GM21825 (cell line): Measurements from ENCODE around the gene GUCY1A1.

Experiments
- ATAC-seq: cut with Tn5 transposase; IDR thresholded peaks from one replicate; pipeline ENCODE4 v1.9.1; 2021; ENCODE audit warnings: mild to moderate bottlenecking, moderate library complexity; ENCODE audit not compliant: unreplicated experiment

The GUCY1A1 gene

GRCh38 chr4:155734951-155735350 is 68.3 kb downstream of the GUCY1A1 start:
- no peak for ATAC-seq

DNA sequence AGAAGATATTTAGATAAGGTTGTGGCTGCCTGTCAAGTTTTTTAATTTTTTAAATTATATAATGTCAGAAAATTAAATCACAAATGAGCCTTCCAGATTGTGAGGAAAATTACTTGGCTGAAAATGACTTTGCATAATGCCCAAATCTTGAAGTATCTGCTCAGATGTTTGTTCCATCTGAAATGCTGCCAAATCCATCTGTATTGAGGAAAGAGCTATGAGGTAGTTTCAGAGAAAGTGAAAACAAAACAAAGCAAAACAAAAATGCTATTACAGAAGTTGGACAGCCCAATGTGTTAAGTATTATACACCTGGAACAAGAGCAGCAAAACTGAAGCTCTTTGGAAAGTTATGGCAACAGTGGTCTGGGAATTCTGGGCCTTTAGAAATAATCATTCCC is 68.8 kb downstream of the GUCY1A1 start:
- no peak for ATAC-seq

- no peak for ATAC-seq
These were observed 71.9 kb downstream of the GUCY1A1 start for GRCh38 chr4:155738548-155738947.

GRCh38 chr4:155741546-155741945 is 74.9 kb downstream of the GUCY1A1 start:
- no peak for ATAC-seq

DNA sequence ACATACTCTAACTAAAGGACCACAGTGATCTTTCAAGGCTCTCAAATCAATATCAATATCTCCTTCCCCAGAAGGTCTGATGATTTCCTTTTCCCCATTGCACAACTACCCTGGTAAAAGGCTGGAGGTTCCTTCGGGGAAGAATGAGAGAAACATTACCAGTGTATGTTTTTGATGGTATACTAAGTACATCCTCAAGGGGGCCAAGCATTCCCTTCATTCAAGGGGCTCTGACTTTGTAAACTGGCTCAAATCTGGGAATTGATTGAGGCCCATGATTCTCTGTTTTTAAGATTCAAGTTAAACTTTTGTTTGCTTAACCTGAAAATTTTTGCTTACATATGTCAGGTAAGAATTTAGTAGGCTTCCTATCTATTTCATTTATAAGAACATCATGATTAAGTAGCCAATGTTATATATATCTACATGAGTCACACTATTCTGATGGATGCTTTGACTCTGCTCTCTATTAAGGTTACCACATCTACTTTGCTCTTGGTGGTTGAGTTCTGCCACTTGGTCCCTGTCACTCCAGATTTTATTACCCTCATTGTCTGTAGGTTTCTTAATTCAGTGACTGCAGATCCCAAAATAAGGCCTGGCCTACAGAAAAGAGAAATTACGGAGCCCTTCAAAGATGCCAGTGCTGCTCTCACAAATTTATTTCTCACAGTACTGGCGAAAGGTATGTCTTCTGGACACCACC is 75.8 kb downstream of the GUCY1A1 start:
- no peak for ATAC-seq

DNA sequence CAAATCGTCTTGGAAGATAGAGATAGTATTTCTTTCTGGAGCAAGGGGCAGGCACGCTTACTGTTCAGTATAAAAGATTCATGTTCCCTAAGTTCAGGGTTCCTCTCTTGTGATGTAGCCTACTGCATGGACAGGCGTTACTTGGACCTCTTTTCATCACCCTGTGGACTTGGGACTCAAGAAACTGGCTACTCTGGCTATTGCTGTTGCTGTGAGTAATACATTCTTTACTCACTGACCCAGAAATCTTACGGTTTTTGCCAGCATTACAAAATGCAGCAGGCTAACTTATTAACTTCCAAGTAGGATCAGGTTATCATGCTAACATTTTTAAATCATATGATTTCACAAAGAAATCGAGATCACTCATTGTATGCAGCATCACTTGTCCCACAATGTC is 79.3 kb downstream of the GUCY1A1 start:
- no peak for ATAC-seq

DNA sequence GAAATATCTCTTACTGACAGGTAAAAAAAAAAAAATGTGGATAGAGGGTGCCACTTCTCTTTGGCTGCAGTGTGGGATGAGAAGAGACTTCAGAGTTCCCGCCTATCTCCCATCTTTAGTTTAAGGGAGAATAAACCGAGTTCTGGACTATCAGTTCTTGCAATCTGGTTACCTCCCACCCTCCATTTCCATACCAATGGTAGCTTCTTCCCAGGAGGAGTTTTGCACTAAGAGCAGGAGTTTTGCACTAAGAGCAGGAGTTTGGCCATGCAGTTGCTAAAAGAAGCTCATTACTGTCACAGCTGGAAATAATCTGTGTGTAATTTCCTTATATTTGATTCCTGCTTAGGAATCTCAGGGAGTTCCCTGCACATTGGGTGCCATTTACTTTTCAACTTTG is 81.4 kb downstream of the GUCY1A1 start:
- no peak for ATAC-seq

DNA sequence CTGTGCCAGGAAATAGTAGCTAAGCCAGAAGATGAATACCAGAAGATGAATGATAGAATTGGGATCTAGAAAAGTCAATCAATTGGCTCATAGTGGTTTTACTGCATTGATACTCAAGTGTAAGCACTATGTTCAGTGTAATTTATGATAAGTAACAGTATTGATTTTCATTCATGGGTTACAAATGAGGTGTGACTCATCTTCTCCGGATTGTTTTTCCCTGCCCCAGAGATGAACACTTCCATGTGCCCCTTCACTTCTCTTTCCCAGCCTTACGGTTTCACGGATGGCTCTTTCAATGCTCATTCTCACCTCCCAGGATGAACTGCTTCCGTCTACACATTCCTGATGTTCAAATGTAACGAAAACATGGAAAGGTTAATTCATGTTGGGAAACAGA is 82.4 kb downstream of the GUCY1A1 start:
- no peak for ATAC-seq

- ATAC-seq = no peak
These were observed 84.9 kb downstream of the GUCY1A1 start for GRCh38 chr4:155751569-155751968.

- no peak for ATAC-seq
These were observed 91.2 kb downstream of the GUCY1A1 start for GRCh38 chr4:155757745-155758265.

DNA sequence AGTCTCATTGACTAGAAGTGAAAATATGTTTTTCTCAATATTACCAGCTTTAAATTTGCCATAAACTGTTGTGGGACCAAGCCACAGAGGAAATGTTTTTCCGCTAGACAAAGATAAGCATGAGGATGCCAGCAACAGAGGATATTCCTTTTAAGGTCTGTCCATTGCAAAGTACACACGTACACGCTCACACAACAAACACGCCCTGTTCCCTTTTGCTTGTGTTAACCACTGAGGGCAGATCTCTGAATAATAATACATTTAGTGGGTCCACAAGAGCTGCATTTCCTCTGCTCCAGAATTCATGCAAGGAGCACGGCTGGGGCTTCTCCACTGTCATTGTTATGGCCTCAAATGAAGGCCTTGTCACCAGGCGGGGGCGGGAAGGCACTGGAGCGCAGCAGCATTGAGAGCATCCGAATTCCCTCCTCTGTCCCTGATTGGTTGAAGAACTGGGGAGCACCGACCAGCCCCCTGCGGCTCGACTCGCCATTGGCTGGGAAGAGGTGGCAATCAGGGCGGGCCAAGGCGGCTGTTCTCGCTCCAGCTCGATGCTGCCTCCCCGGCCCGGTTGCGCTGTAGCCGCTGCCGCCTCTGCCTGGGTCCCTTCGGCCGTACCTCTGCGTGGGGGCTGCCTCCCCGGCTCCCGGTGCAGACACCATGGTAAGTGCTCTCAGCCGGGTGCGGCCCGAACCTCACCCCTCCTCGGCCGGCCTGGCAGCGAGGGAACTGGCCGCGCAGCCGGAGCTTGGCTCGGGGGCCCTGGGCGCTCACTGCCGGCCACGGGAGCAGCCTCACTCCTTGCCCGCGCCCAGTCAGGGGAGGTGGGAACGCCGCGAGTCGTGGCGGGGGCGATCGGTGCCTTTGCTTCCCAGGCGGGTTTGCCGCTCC is 92.1 kb downstream of the GUCY1A1 start, which contains the start of gene GUCY1B1:
Gene GUCY1B1, plus strand, starts transcription at position 541 of the 891 bp plus-strand sequence. Its CDS starts 120 bp downstream, at position 661.
- peak; percentile 97 for ATAC-seq

DNA sequence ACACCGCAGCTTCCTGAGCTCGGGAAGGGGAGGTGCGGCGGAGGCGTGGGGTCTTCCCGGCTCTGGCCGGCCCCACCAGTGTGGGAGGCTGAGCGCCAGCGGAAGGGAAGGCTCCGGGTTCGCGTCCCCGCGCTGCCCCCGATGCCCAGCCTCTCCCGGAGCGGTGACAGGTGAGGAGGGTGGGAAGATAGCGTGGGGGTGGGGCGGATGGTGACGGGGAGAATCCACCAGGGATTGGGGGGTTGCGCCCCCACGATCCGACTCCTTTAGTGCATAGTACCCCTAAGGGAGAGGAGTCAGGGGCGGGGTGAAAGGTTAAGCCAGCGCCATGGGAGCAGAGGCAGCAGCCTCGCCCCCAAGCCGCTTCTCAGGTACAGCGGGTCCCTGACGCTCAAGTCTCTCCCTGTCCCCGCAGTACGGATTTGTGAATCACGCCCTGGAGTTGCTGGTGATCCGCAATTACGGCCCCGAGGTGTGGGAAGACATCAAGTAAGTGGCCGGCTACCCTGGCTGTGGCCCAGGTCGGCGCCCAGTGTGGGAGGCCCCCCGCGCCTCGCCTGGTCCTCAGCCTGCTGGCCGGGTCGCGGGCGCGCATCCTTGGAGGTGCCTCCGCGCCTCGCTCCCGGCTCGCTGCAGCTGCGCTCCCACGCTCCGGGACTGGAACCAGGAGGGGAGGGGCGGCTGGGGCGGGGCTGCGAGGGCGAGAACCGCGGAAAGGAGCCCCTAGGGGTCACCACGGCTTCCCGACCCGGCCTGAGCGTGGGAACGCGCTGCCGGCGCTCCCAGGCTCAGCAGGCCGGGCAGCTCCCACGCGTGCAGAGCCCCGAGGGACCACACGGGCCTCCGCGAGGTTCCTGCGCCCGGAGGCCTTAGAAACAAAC is 93.0 kb downstream of the GUCY1A1 start:
- ATAC-seq = peak; percentile 23

- ATAC-seq = no peak
These were observed 94.4 kb downstream of the GUCY1A1 start for GRCh38 chr4:155761047-155761446.

DNA sequence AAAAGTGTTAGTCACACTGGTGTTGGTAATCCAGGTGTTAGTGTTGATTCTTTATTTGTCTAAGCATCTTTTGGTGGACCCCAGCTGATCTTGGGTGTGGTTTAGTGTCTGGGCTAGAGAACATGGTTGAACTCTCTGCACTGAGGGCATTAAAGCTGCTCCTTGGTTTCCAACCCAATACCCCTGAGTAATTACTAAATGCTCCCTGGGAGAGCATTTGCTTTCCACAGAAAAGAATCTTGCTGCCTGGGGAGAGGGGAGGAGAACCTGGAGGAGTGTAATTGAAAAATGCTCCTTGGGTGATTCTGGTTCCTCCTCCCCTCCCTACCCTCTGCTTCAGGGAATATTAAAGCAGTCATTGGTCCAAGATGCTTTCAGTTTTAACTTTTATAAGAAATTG is 95.3 kb downstream of the GUCY1A1 start:
- ATAC-seq = no peak

DNA sequence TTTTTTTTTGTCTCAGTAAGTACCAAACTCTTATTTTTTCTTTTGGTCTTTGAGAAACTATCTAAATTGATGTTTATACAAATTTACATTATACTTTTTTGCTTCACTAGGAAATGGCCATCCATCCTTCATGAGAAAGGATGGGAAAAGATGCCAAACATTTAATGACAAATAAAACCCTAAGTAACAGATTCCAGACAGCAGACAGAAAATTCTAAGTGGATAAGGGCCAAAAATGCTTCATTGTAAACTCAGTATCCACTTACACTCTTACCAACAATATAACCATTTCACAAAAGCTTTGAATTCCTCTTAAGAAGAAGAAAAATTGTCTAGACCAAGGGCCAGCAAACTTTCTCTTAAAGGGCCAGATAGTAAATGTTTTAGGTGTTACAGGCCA is 95.7 kb downstream of the GUCY1A1 start:
- no peak for ATAC-seq

GRCh38 chr4:155763551-155763950 is 96.9 kb downstream of the GUCY1A1 start:
- ATAC-seq = no peak

DNA sequence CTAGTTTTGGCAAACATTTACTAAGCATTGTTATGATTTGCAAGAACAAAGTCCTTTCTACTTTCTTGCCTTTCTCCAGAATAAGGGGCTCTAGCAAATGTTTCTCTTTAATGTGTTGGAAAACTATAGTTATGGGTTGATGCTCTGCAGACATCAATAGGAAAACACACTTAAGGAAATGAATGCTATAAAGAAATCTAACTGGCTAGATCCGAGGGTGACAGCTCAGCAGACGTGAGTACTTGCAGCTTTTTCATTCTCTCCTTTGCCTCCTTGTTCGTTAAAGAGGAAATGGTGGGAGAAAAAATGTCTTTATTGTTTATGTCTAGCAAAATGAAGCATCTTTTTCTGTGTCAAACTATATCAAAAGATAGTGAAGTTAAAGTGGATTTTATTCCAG is 98.5 kb downstream of the GUCY1A1 start:
- no peak for ATAC-seq

DNA sequence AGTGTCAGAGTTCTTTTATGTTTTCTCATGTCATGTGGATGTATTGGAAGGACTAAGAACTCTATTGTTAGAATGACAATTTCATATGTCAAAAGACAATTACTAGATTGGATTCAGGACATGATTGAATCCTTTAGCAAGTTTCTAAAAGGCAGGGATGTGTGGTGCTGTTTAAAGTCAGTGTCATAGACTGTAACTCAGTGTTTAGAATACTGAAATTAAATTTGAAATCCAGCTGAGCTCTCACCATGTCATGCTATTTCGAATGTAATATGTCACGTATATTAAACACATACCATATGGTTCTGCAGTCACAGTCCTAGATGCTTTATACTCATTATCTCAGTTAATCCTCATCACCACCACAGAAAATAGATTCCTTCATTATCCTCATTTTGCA is 100.0 kb downstream of the GUCY1A1 start:
- ATAC-seq = no peak

DNA sequence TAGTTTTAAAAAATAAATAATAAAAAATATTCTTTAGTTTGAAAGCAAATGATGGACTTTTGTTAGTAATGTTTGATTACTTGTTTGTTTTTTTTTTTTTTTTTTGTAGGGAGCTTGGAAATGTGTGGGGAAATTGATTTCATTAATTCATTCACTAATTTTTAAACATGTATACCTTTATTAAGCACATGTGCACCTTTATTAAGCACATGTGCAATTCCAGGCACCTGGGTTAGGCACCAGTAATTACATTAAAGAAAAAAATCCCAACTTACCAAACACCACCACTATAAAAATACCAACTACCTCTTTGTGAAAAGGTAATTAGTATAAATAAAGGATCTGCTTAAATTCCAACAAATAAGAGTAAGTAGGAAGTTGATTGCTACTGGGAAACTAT is 101.7 kb downstream of the GUCY1A1 start:
- ATAC-seq = no peak

DNA sequence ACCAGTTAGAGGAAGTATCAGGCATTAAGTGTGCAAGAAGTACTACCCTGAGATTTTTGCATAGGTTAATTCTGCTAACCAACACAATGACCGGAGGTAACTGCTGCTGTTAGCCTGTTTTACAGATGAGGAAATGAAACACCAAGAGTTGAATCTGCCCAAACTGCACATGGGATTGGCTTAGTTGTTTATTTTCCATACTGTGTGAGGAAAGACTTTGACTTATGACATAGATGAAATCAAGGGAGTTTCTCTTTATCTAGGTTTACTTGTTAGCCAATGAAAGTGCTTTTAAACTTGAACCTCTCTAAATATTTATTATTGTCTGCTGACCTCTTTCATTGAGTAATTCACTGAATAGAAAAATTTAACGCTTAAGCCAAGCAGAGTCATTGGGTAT is 102.4 kb downstream of the GUCY1A1 start:
- peak; percentile 63 for ATAC-seq
